GM21717 (cell line): ENCODE results near the gene RFX8.
"Not testable (repeated sequence)": the region's sequence is repeated elsewhere in the genome, so short reads cannot be mapped to it uniquely, and the experiment has no call there.

Experiments
- ATAC-seq: cut with Tn5 transposase; IDR thresholded peaks from one replicate; pipeline ENCODE4 v1.9.1; 2021; ENCODE audit warnings: mild to moderate bottlenecking, moderate library complexity; ENCODE audit not compliant: unreplicated experiment

The RFX8 gene

GRCh38 chr2:101442042-101442666, 32.8 kb downstream of the RFX8 start:
- ATAC-seq = no peak

- ATAC-seq = no peak
Measured at GRCh38 chr2:101440127-101440738, 34.7 kb downstream of the RFX8 start.

DNA sequence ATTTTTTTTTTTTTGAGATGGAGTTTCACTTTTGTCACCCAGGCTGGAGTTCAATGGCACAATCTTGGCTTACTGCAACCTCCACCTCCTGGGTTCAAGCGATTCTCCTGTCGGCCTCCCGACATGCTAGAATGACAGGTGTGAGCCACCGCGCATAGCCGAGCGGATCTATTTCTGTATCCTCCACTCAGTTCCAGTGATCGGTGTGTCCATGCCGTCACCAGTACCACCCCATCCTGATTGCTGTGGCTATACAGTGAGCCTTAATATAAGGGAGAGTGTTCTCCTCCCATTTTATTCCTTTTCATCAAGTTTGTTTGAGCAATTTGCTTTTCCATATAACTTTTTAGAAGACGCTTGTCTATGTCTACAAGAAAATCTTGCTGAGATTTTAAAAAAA, 35.2 kb downstream of the RFX8 start:
- ATAC-seq = no peak

DNA sequence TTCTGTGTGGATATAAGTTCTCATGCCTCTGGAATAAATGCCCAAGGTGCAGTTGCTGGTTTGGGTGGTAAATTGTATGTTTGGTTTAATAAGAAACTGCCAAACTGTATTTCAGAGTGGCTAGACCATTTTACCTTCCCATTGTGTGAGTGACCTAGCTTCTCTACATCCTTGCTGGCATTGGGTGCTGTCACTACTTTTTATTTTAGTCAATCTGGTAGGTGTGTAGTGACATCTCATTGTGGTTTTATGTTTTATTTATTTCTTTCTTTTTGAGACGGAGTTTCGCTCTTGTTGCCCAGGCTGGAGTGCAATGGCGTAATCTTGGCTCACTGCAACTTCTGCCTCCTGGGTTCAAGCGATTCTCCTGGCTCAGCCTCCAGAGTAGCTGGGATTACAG, 36.4 kb downstream of the RFX8 start:
- not testable (repeated sequence) for ATAC-seq

DNA sequence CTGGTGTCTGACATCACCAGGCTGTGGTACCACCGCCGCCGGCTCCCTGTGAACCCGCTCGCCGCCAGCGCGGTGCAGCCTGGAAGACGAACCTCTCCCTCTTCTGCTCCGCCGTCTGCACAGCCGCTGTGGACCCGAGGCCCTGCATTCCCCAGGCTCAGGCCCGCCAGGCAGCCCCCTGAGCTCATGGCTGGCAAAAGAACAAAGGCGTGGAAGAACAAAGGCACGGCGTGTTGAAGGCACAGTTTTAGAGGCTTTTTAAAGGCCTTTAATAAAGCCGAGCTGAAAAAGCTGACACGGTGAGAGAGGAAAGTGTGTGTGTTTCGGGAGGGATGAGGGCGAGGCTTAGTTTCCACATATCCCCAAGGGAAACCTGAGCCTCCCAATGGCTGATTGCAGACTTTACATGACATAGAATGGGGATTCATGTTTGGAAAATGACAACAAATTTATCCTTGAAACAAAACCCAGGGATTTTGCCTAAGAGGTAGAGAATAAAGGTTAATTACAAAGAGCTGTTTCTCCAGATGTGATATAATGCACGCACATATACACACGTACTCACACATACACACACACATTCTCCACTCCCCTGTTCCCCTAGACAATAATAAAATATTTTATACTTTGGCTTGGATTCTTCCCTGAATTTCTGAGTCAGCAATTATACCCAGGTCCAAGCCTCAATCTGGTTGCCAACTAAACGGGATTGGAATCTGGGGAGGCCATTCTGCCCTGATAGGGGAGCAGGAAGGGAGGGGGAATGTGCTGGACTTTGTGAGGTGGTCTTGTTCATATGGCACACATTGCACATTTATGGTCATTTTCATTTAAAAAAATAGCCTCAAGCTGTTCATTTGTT, 39.7 kb downstream of the RFX8 start:
- ATAC-seq = no peak

GRCh38 chr2:101433465-101433864, 41.4 kb downstream of the RFX8 start:
- no peak for ATAC-seq

- no peak for ATAC-seq
Measured at GRCh38 chr2:101432411-101433181, 42.3 kb downstream of the RFX8 start.

DNA sequence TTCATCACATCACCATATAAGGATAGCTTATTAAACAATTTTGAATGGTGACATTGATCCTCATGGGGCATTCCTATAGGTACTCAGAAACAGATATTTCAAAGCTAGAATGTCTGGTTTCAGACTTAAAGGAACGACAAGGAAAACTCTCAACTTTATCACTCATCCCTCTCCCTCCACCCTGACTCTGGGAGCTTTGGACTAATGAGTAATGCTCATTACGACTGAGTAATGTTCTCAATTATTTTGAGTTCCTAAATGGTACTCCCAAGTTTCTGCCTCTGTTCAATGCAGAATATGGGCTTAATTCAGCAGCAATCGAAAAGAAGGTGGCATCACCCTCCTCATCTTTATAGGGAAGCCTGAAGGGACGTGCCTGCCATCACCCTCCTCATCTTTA, 43.4 kb downstream of the RFX8 start:
- no peak for ATAC-seq

GRCh38 chr2:101430156-101430555, 44.8 kb downstream of the RFX8 start:
- no peak for ATAC-seq

GRCh38 chr2:101429453-101429852, 45.5 kb downstream of the RFX8 start:
- no peak for ATAC-seq

GRCh38 chr2:101428422-101429176, 46.3 kb downstream of the RFX8 start:
- no peak for ATAC-seq

GRCh38 chr2:101427743-101428142, 47.2 kb downstream of the RFX8 start:
- ATAC-seq = no peak

- ATAC-seq = no peak
Measured at GRCh38 chr2:101427240-101427639, 47.7 kb downstream of the RFX8 start.

DNA sequence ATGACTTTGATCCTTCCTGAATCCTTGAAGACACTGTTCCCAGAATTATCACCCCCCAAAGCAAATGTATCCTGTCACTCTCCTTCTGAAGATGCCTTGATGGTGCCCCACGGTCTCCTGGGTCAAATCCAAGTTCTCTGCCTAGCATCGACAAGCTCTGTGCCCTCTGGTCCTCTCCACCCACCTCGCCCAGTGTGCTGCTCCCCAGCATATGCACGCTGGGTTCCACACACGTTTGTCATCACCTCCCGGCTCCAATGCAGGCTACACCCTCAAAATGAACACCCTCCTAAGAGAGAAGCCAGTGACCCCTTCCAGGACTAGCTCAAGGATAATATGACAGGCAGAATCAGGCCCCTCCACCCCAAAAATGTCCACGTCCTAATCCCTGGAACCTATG, 48.1 kb downstream of the RFX8 start:
- no peak for ATAC-seq

DNA sequence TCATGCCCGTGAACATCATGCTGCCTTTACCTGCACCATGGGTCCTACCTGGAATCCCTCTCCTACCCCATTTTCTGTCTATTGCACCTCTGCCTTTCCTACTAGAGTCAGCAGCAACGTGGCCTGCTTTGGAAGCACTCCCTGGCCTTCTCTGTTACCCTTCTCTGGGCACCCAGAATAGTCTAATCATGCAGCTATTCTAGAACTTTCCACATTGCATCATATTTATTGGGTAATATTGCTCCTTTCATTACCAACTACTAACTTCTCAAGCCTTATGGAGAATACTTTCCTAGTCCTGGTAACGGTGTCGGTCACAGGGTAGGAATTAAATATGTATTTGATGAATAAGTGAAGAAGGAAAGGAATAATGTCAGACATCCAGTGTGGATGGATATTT, 54.3 kb downstream of the RFX8 start:
- ATAC-seq = no peak

GRCh38 chr2:101419096-101419663, 55.7 kb downstream of the RFX8 start:
- no peak for ATAC-seq

- no peak for ATAC-seq
Measured at GRCh38 chr2:101418460-101419095, 56.3 kb downstream of the RFX8 start.

GRCh38 chr2:101416609-101417008, 58.3 kb downstream of the RFX8 start:
- ATAC-seq = no peak

DNA sequence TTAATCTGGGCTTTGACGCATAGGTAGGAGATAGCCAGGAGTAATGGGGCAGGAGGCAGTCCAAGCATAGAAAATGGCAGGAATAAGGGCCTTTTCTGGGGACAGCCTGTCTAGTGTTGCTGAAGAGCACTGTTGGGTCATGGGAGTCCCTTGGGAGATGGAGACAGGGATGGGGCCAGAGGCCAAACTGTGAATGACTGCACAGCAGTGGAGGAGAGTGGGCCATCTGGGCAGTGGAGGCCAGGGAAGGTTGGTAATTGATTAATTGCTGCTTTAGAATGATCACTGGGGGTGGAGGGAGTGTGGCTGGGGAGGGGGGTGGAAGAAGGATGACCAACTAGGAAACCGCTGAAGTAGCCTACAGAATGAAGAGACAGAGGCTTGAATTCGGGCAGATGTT, 59.0 kb downstream of the RFX8 start:
- ATAC-seq = no peak

GRCh38 chr2:101415220-101415619, 59.7 kb downstream of the RFX8 start:
- no peak for ATAC-seq
